ENCODE data around the gene SYNPO2L.

SYNPO2L gene

DNA sequence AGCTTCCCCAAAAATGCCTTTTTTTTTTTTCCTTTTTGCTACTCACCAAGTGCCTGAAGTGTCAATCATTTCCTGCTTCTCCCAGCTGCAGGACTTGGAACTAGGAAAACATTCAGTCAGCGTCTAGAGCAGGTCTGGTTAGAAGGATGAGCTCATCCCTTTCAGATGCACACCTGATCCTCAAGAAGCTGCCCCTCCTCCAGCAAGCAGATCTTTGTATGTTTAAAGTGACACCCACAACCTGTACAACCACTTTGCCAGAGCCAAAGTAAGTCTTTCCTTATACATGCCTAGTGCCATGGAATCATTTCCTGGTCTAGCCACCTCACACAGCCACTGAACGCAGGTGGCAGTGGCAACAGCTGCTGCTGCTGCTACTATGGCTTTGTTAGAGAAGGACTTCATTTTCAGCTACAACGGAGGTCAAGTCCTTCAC lies 54.3 kb downstream of the SYNPO2L start:
- DNase-seq = peak; percentile 35

DNA sequence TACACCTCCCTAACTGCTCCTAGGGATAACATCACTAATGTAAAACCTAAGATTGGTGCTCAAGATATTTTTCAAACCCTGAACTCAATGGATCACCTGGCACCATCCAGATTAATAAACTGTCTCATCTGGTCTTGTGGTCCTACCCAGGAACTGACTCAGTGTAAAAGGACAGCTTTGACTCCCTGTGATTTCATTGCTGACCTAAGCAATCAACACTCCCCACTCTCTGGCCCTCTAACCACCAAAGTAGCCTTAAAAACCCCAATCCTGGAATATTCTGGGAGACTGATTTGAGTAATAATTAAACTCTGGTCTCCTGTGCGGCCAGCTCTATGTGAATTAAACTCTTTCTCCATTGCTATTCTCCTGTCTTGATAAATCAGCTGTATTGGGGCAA lies 58.5 kb downstream of the SYNPO2L start:
- no peak for DNase-seq
